Testis (tissue), 3 donors: ENCODE data around the gene CPNE9. TPM values are rescaled to one million over a fixed set of nuclear protein-coding genes. Genes with fewer than 3 reads are reported as not detected.

Source experiments
- DNase-seq: peaks from one replicate; pipeline ENCODE4 v3.0.0-alpha.2; 2019
- H3K27ac ChIP-seq, 2 donors: fragments of 200-600 bp; sonication (generic); one replicate each; pipeline ENCODE4 v1.5.1; 2019
- H3K27me3 ChIP-seq: fragments of 200-600 bp; sonication (generic); one replicate; pipeline ENCODE4 v1.5.1; 2019
- H3K36me3 ChIP-seq: fragments of 200-600 bp; sonication (generic); one replicate; pipeline ENCODE4 v1.5.1; 2017; ENCODE audit warnings: low read depth; ENCODE audit errors: missing control alignments
- H3K4me1 ChIP-seq: fragments of 200-600 bp; sonication (generic); one replicate; pipeline ENCODE4 v1.5.1; 2019
- H3K4me3 ChIP-seq, 2 donors: fragments of 200-600 bp; sonication (generic); one replicate each; pipeline ENCODE4 v1.5.1; 2017 to 2019
- H3K9me3 ChIP-seq: fragments of 200-600 bp; sonication (generic); one replicate; pipeline ENCODE4 v1.5.1; 2017
- POLR2A ChIP-seq: fragments of 450-650 bp; IDR thresholded peaks from one replicate; pipeline ENCODE4 v1.6.1; 2017; ENCODE audit warnings: antibody characterized with exemption, mild to moderate bottlenecking, moderate library complexity
- WGBS, 2 donors: methylation state at CpG; one replicate each; pipeline ENCODE4 v1.1.5; 2018; 5-methylcytosine and 5-hydroxymethylcytosine counted together
- intact Hi-C: fragments of 100-400 bp; cut with DNase I; formaldehyde crosslinking; loops from one replicate; pipeline ENCODE4 v1.15.1; 2023; ENCODE audit warnings: low total_unique reads
- polyA plus RNA-seq: library from polyadenylated mRNA; stranded (reverse); fragments of 350-450 nt; fragmentation: Illumina TruSeq; extraction: RNeasy Lipid Tissue Mini Kit (QIAGEN cat#74804); gene quantifications from one replicate; pipeline ENCODE4 v1.2.3, GENCODE V29; 2014; ENCODE audit warnings: low read depth, low replicate concordance; ENCODE audit not compliant: insufficient read depth
- total RNA-seq, 2 donors: library from RNA; depleted of rRNA; stranded (reverse); fragments of >200 nt; gene quantifications; one replicate each; pipeline ENCODE4 v1.2.3, GENCODE V29; 2016
- TF ChIP-seq, protein P1 (sequence below), 3 experiments: fragments of 450-650 bp in 2 of 3; fragments of 200-600 bp in 1 of 3; sonication (generic) in 1 of 3; IDR thresholded peaks; one replicate each; pipeline ENCODE4 v1.5.1; 2016 to 2019; ENCODE audit warnings: antibody characterized with exemption in 3 of 3, mild to moderate bottlenecking in 2 of 3, moderate library complexity in 1 of 3

The CPNE9 gene
- total and polyA plus RNA-seq, 3 donors from 2014 or later, result 0.31 to 1.4 (median 1.3) TPM

GRCh38 chr3:9749645-9750555, 46.3 kb downstream of the CPNE9 start, which contains the start of gene OGG1:
OGG1 (plus strand) TSS chr3:9749952; CDS start chr3:9750287, 335 bp downstream.
- intact Hi-C loops, result no loop called here
- 0% methylated on average over 46 to 58 of the region's 60 CpGs for WGBS, 2 donors
- Histone ChIP-seq H3K9me3 (no peaks in the 10 kb centered on the region), H3K27me3 (no peaks in the 10 kb centered on the region), H3K27ac (peak within 1 kb of the TSS; percentile 79 to 90), H3K4me3 (peak within 1 kb of the TSS; percentile 68 to 71), H3K4me1 (peaks cover 23% of the 10 kb centered on the region), H3K36me3 (no peaks in the 10 kb centered on the region)
- DNase-seq, result peak; percentile 99
- TF ChIP-seq POLR2A, result no peak
- TF ChIP-seq, protein P1, sequence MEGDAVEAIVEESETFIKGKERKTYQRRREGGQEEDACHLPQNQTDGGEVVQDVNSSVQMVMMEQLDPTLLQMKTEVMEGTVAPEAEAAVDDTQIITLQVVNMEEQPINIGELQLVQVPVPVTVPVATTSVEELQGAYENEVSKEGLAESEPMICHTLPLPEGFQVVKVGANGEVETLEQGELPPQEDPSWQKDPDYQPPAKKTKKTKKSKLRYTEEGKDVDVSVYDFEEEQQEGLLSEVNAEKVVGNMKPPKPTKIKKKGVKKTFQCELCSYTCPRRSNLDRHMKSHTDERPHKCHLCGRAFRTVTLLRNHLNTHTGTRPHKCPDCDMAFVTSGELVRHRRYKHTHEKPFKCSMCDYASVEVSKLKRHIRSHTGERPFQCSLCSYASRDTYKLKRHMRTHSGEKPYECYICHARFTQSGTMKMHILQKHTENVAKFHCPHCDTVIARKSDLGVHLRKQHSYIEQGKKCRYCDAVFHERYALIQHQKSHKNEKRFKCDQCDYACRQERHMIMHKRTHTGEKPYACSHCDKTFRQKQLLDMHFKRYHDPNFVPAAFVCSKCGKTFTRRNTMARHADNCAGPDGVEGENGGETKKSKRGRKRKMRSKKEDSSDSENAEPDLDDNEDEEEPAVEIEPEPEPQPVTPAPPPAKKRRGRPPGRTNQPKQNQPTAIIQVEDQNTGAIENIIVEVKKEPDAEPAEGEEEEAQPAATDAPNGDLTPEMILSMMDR (IDR thresholded peaks at IDR 0.05), result peak in 2 of 3 experiments; percentile 5 to 24

DNA sequence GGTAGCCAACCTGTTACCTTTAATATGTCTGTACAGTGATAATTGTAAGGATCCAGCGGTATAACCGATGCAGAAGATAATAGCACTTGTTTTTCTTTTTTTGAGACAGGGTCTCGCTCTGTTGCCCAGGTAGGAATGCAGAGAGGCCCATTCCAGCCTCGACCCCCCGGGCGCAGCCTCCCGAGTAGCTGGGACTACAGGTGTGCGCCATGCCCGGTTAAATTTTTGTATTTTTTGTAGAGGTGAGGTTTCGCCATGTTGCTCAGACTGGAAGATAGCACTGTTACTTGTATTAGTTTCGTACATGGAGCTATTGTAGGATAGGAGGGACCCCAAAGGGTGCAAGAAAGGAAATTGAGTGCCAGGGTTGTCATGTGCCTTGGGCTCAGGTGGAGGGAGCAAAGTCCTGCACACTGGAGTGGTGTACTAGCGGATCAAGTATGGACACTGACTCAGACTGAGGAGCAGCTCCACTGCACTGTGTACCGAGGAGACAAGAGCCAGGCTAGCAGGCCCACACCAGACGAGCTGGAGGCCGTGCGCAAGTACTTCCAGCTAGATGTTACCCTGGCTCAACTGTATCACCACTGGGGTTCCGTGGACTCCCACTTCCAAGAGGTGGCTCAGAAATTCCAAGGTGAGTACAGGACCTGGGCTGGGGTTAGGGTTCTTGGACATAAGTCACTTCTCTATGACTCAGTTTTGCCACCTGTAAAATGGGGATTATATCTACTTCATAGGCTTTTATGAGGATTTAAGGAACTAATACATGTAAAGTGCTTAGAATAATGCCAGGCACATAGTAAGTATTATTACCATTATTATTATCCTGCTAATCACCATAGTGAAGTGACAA, 47.2 kb downstream of the CPNE9 start:
- intact Hi-C loops, result no loop called here
- H3K27me3 ChIP-seq, result no peaks in the 10 kb centered on the region
- peak overlapping the region; percentile 68 to 71 for H3K4me3 ChIP-seq
- H3K36me3 ChIP-seq, result no peaks in the 10 kb centered on the region
- H3K27ac ChIP-seq, result peak overlapping the region in 1 of 2 donors; percentile 90
- 26% methylated on average over 17 of the region's 17 CpGs for WGBS, 2 donors
- H3K4me1 ChIP-seq, result peaks cover 24% of the 10 kb centered on the region
- TF ChIP-seq, protein P1 (IDR thresholded peaks at IDR 0.05), result no peak
- TF ChIP-seq POLR2A, result no peak
- no peak for DNase-seq
- H3K9me3 ChIP-seq, result no peaks in the 10 kb centered on the region

- H3K9me3 ChIP-seq, result no peaks in the 10 kb centered on the region
- no peak for DNase-seq
- peaks cover 4% of the 10 kb centered on the region for H3K36me3 ChIP-seq
- 70 to 73% methylated on average over 8 of the region's 8 CpGs for WGBS, 2 donors
- intact Hi-C loops, result no loop called here
- H3K27me3 ChIP-seq, result no peaks in the 10 kb centered on the region
- no peak for TF ChIP-seq POLR2A
- TF ChIP-seq, protein P1 (IDR thresholded peaks at IDR 0.05), result no peak
- H3K4me3 ChIP-seq, result no peak overlapping the region
- peaks cover 17% of the 10 kb centered on the region for H3K4me1 ChIP-seq
- H3K27ac ChIP-seq, result peak overlapping the region in 1 of 2 donors; percentile 8
Observed at GRCh38 chr3:9754678-9755077, 51.0 kb downstream of the CPNE9 start.

DNA sequence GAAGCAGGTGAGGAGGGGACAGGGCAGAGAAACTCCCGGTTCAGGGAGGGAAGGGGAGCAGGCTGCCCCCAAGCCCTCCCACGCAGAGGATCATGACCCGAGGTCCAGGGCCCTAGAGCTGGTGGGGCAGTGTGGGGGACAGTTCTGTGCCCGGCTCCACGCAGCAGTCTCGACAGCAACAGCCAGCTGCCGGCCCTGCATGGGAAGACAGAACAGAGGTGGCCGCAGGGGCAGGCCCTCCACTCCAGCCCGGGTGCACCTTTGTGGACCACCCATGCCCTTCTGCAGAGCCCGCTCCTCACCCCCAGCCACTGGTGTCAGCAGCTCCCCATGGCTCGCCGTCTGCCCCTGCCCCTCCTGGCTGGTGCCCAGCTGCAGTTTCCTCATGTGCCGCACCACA, 53.8 kb downstream of the CPNE9 start:
- H3K36me3 ChIP-seq, result peaks cover 4% of the 10 kb centered on the region
- H3K9me3 ChIP-seq, result no peaks in the 10 kb centered on the region
- DNase-seq, result no peak
- intact Hi-C loops, result no loop called here
- TF ChIP-seq, protein P1 (IDR thresholded peaks at IDR 0.05), result no peak
- TF ChIP-seq POLR2A, result no peak
- no peaks in the 10 kb centered on the region for H3K27me3 ChIP-seq
- no peak overlapping the region for H3K4me3 ChIP-seq
- H3K4me1 ChIP-seq, result peaks cover 5% of the 10 kb centered on the region
- no peak overlapping the region for H3K27ac ChIP-seq
- WGBS, 2 donors, result 73 to 85% methylated on average over 7 to 13 of the region's 13 CpGs
